Urinary bladder (tissue), 4 donors: ENCODE data around the gene C3orf70. TPM values are rescaled to one million over a fixed set of nuclear protein-coding genes. Genes with fewer than 3 reads are reported as not detected.

Source experiments
- DNase-seq: peaks from one replicate; pipeline ENCODE4 v3.0.0-alpha.2; 2015; ENCODE audit errors: extremely low spot score
- H3K27ac ChIP-seq: one replicate; pipeline ENCODE4 v1.5.1; 2013; ENCODE audit warnings: low read depth, mild to moderate bottlenecking, moderate library complexity
- H3K36me3 ChIP-seq: one replicate; pipeline ENCODE4 v1.6.1; 2013; ENCODE audit warnings: mild to moderate bottlenecking, moderate library complexity; ENCODE audit not compliant: insufficient read depth
- H3K4me1 ChIP-seq: one replicate; pipeline ENCODE4 v1.6.1; 2013; ENCODE audit warnings: mild to moderate bottlenecking, moderate library complexity; ENCODE audit not compliant: insufficient read depth
- H3K4me3 ChIP-seq: one replicate; pipeline ENCODE4 v1.5.1; 2013; ENCODE audit warnings: low read depth, low read length
- WGBS: extraction: QIAGEN DNeasy Blood & Tissue Kit; methylation state at CpG from one replicate; pipeline ENCODE4 v1.1.7; 2013; 5-methylcytosine and 5-hydroxymethylcytosine counted together
- polyA plus RNA-seq: library from polyadenylated mRNA; stranded (reverse); fragments of 200-250 nt; gene quantifications from one replicate; pipeline ENCODE4 v1.2.3, GENCODE V29; 2013
- total RNA-seq: library from RNA; depleted of rRNA; stranded (reverse); fragments of >200 nt; gene quantifications from one replicate; pipeline ENCODE4 v1.2.3, GENCODE V29; 2014
- donor health status: healthy with polysubstance abuse.
- donor health status: healthy.

Gene C3orf70
- total and polyA plus RNA-seq, 2 donors, result 13.6 to 29.9 TPM

GRCh38 chr3:185089751-185090150, 63.1 kb downstream of the C3orf70 start:
- no peaks in the 10 kb centered on the region for H3K36me3 ChIP-seq
- no peaks in the 10 kb centered on the region for H3K4me1 ChIP-seq
- H3K27ac ChIP-seq, result no peak overlapping the region
- no peak overlapping the region for H3K4me3 ChIP-seq
- DNase-seq, result no peak

- WGBS, result 55% methylated on average over 2 of the region's 2 CpGs
- no peaks in the 10 kb centered on the region for H3K4me1 ChIP-seq
- no peaks in the 10 kb centered on the region for H3K36me3 ChIP-seq
- no peak overlapping the region for H3K27ac ChIP-seq
- DNase-seq, result no peak
- H3K4me3 ChIP-seq, result no peak overlapping the region
Observed at GRCh38 chr3:185089343-185089742, 63.5 kb downstream of the C3orf70 start.

GRCh38 chr3:185087419-185087818, 65.4 kb downstream of the C3orf70 start:
- no peaks in the 10 kb centered on the region for H3K36me3 ChIP-seq
- H3K27ac ChIP-seq, result no peak overlapping the region
- DNase-seq, result no peak
- no peaks in the 10 kb centered on the region for H3K4me1 ChIP-seq
- 71% methylated on average over 3 of the region's 3 CpGs for WGBS
- H3K4me3 ChIP-seq, result no peak overlapping the region

GRCh38 chr3:185084901-185085300, 68.0 kb downstream of the C3orf70 start:
- Histone ChIP-seq H3K4me3 (no peak overlapping the region), H3K4me1 (no peaks in the 10 kb centered on the region), H3K27ac (no peak overlapping the region), H3K36me3 (no peaks in the 10 kb centered on the region)
- no peak for DNase-seq
- 56% methylated on average over 5 of the region's 5 CpGs for WGBS

- Histone ChIP-seq H3K4me1 (no peaks in the 10 kb centered on the region), H3K36me3 (no peaks in the 10 kb centered on the region), H3K4me3 (no peak overlapping the region), H3K27ac (no peak overlapping the region)
- DNase-seq, result no peak
- WGBS, result 85% methylated on average over 5 of the region's 5 CpGs
Observed at GRCh38 chr3:185084402-185084801, 68.5 kb downstream of the C3orf70 start.

DNA sequence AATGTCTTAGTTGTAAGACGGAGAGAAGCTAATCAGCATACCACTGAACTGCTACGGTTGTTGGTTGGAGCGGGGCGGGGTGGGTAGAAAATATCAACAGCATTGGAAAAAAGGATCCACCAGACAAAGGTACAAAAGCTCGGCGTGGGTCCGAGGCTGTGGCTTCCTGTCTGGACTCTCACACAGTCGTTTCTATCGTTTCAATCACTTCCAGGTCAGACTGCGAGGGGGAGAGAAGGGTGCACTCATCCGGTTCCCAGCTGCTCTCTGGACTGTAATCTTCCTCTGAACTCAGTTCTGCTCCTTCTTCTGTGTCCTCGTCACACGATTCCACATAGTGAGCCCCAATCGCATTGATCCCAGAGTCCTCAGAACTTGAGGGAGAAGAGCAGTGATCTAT, 70.0 kb downstream of the C3orf70 start:
- Histone ChIP-seq H3K4me1 (no peaks in the 10 kb centered on the region), H3K4me3 (no peak overlapping the region), H3K27ac (no peak overlapping the region), H3K36me3 (no peaks in the 10 kb centered on the region)
- DNase-seq, result no peak
- 77% methylated on average over 14 of the region's 14 CpGs for WGBS

GRCh38 chr3:185082149-185082548, 70.7 kb downstream of the C3orf70 start:
- WGBS, result 75% methylated on average over 3 of the region's 3 CpGs
- no peak for DNase-seq
- no peak overlapping the region for H3K27ac ChIP-seq
- H3K4me1 ChIP-seq, result no peaks in the 10 kb centered on the region
- H3K36me3 ChIP-seq, result no peaks in the 10 kb centered on the region
- H3K4me3 ChIP-seq, result no peak overlapping the region

DNA sequence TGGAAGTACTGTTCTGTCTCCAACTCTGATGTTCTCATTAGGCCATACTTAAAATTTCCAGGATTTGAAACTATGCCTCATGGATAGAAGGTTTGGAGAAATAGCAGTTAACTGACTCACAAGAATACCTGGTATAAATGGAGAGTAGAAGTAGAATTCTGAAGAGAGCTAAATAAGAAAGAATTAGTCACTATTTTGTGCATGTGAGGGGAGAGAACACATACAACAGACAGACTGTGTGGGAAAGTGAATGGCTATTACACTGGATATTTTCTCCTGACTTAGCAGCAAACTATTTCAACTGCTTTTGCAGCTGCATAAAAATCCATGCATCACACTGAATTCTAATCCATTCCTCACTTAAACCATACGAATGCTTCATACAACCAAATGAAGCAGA, 71.3 kb downstream of the C3orf70 start:
- no peaks in the 10 kb centered on the region for H3K36me3 ChIP-seq
- H3K4me1 ChIP-seq, result no peaks in the 10 kb centered on the region
- WGBS, result 86% methylated on average over 1 of the region's 1 CpG
- no peak for DNase-seq
- no peak overlapping the region for H3K4me3 ChIP-seq
- no peak overlapping the region for H3K27ac ChIP-seq

DNA sequence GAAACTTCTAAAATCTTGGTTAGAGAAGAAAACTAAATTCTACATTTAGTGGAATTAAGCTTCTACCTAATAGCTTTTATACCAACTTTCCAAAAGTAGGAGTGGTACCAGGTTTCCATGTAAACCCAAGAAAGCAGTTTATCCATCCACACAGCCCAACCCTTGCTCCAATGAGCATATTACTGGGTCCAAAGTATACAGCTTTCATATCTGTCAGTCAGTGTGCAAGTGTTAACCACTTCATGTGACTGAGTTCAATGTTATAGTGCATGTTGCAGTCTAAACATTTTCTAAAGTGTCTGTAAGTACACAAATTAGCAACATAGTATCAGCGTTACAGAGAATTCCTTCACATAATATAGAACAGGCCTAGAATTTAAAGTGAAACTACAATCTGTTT, 73.2 kb downstream of the C3orf70 start:
- DNase-seq, result no peak
- whole genome bisulfite sequencing, result 55% methylated on average over 1 of the region's 1 CpG
- H3K36me3 ChIP-seq, result no peaks in the 10 kb centered on the region
- no peak overlapping the region for H3K27ac ChIP-seq
- H3K4me3 ChIP-seq, result no peak overlapping the region
- no peaks in the 10 kb centered on the region for H3K4me1 ChIP-seq

- no peaks in the 10 kb centered on the region for H3K36me3 ChIP-seq
- WGBS, result 77% methylated on average over 8 of the region's 8 CpGs
- no peak overlapping the region for H3K4me3 ChIP-seq
- H3K27ac ChIP-seq, result no peak overlapping the region
- no peaks in the 10 kb centered on the region for H3K4me1 ChIP-seq
- DNase-seq, result no peak
Observed at GRCh38 chr3:185076219-185076618, 76.6 kb downstream of the C3orf70 start.

- no peak for DNase-seq
- H3K36me3 ChIP-seq, result no peaks in the 10 kb centered on the region
- H3K4me1 ChIP-seq, result no peaks in the 10 kb centered on the region
- H3K4me3 ChIP-seq, result no peak overlapping the region
- H3K27ac ChIP-seq, result no peak overlapping the region
- WGBS, result 91% methylated on average over 13 of the region's 13 CpGs
Observed at GRCh38 chr3:185075547-185075946, 77.3 kb downstream of the C3orf70 start.

GRCh38 chr3:185071287-185071800, 81.5 kb downstream of the C3orf70 start:
- Histone ChIP-seq H3K4me1 (no peaks in the 10 kb centered on the region), H3K4me3 (no peak overlapping the region), H3K27ac (no peak overlapping the region), H3K36me3 (no peaks in the 10 kb centered on the region)
- 59% methylated on average over 7 of the region's 7 CpGs for WGBS
- no peak for DNase-seq

DNA sequence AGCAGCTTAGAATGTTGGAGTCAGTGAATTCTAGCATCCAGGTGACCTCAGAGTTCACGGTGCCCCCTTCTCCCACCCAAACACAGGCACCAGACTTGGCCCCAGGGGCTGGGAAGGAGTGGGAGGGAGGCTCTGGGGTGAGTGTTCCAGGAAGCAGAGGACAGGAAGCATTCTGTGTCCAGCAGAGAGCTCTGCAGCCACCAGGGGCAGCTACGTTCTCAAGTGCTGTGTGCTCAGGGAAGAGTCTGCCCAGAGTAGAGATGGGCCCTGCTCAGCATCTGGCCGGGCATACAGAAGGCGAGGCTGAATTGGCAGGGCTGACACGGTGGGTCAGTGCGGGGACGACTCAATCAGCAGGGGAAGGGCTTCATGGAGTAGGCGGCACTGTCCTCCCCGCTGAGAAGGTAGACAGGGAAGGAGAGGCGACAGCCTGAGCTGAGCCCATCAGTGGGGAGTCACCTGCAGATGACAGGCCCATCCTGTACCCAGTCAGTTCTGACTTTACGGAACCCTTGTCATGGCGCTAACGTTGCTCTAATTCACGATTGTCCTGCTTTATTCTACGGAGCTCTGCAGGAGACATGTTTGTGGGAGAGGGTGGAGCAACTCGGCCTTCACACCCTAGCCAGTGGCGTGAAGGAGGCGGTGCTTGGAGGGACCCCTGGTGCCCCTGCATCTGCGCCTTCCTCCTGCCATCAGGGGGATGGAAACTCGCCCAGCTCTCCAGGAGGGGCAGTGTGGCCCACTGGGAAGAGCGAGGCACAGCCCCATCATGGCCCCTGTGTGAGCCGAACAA, 82.2 kb downstream of the C3orf70 start:
- H3K27ac ChIP-seq, result no peak overlapping the region
- H3K36me3 ChIP-seq, result no peaks in the 10 kb centered on the region
- no peaks in the 10 kb centered on the region for H3K4me1 ChIP-seq
- H3K4me3 ChIP-seq, result no peak overlapping the region
- 72% methylated on average over 22 of the region's 22 CpGs for WGBS
- DNase-seq, result no peak

DNA sequence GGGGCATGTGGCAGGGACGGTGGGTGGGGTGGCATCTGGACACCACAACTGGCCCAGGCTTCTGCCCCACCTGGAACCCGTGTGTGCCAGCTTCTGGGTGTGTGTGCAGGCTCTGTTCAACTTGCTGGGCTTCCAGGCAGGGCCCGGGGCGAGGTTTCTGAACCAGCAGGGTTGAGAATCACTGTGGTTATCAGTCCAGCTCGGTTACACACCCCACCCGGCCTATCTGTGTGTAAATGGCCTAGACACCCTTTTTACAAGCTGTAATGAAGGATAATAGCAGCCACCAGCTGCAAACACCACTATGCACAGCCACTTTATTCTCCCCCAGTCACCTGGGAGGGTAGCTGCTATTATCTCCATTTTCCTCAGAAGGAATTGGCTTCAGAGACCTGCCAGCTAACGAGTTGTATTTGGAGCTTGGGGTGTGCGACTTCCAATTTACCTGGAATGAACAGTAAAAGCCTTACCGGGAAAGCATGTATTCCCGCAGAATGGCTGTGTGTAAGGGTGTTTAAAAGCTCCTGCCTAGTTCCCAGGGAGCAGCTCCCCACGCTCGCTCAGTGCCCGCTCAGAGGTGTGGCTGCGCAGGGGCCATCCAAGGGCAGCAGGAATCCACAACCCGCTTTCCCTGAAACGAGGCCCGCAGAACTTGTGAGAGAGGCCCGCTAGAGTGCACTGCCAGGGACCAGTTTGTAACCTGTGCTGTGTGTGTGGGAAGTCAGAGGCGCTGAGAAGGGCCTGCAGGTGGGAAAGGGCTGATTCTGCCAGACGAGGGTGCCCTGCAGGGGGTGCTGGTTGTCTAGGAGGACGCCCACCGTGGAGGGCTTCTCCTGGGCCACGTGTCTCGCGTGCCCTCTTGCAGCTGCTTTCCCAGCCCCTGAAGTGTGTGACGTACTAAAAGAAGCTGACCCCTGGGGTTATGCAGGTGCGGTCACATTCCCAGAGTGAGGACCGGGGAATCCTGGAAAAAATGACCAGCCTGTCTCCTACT, 83.5 kb downstream of the C3orf70 start:
- WGBS, result 60% methylated on average over 28 of the region's 28 CpGs
- no peak overlapping the region for H3K27ac ChIP-seq
- DNase-seq, result no peak
- no peaks in the 10 kb centered on the region for H3K4me1 ChIP-seq
- H3K36me3 ChIP-seq, result no peaks in the 10 kb centered on the region
- no peak overlapping the region for H3K4me3 ChIP-seq
